ENCODE results near the gene SKOR2. TPM values are rescaled to one million over a fixed set of nuclear protein-coding genes. Genes with fewer than 3 reads are reported as not detected.

SKOR2 gene
- total RNA-seq, 4 donors from 2014 or later = not detected

- no peak for TF ChIP-seq CTCF (IDR thresholded peaks at IDR 0.05; ENCODE audit: low read depth)
These were observed 70.7 kb downstream of the SKOR2 start for GRCh38 chr18:47180765-47181164.

GRCh38 chr18:47179520-47179919, 71.9 kb downstream of the SKOR2 start:
- TF ChIP-seq CTCF (IDR thresholded peaks at IDR 0.05; ENCODE audit: low read depth) = no peak

- TF ChIP-seq CTCF (IDR thresholded peaks at IDR 0.05; ENCODE audit: low read depth) = no peak
These were observed 75.4 kb downstream of the SKOR2 start, which contains the start of gene IER3IP1 for GRCh38 chr18:47175898-47176575. TSS of gene IER3IP1 (minus strand) at chr18:47176364. CDS start at chr18:47176277, 87 bp downstream.

GRCh38 chr18:47175283-47175897, 76.1 kb downstream of the SKOR2 start:
- no peak for TF ChIP-seq CTCF (IDR thresholded peaks at IDR 0.05; ENCODE audit: low read depth)

- no peak for TF ChIP-seq CTCF (IDR thresholded peaks at IDR 0.05; ENCODE audit: low read depth)
These were observed 76.8 kb downstream of the SKOR2 start for GRCh38 chr18:47174545-47175116.

- TF ChIP-seq CTCF (IDR thresholded peaks at IDR 0.05; ENCODE audit: low read depth) = no peak
These were observed 79.0 kb downstream of the SKOR2 start for GRCh38 chr18:47172476-47172875.

GRCh38 chr18:47168913-47169312, 82.5 kb downstream of the SKOR2 start:
- no peak for TF ChIP-seq CTCF (IDR thresholded peaks at IDR 0.05; ENCODE audit: low read depth)

Measured in subcutaneous adipose tissue (tissue), 4 donors.